ENCODE data around the gene C2CD2. TPM values are rescaled to one million over a fixed set of nuclear protein-coding genes. Genes with fewer than 3 reads are reported as not detected.

C2CD2 gene
- total and polyA plus RNA-seq, 2 experiments from 2014 or later, result 4.5 to 16.2 TPM

GRCh38 chr21:41913230-41913629 is 40.6 kb downstream of the C2CD2 start (continued):
- TF ChIP-seq ZNF462 (CRISPR knock-in tag; IDR thresholded peaks at IDR 0.05) (no peak), EZH2phosphoT487 (IDR thresholded peaks at IDR 0.05; ENCODE audit: unreplicated experiment) (no peak), ZNF331 (CRISPR knock-in tag; IDR thresholded peaks at IDR 0.05; ENCODE audit: low read depth) (no peak), NANOG (IDR thresholded peaks at IDR 0.05; ENCODE audit: borderline replicate concordance) (no peak)
- TF ChIP-seq, protein P1, sequence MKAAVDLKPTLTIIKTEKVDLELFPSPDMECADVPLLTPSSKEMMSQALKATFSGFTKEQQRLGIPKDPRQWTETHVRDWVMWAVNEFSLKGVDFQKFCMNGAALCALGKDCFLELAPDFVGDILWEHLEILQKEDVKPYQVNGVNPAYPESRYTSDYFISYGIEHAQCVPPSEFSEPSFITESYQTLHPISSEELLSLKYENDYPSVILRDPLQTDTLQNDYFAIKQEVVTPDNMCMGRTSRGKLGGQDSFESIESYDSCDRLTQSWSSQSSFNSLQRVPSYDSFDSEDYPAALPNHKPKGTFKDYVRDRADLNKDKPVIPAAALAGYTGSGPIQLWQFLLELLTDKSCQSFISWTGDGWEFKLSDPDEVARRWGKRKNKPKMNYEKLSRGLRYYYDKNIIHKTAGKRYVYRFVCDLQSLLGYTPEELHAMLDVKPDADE (IDR thresholded peaks at IDR 0.05), result no peak
- TF ChIP-seq, protein P2, sequence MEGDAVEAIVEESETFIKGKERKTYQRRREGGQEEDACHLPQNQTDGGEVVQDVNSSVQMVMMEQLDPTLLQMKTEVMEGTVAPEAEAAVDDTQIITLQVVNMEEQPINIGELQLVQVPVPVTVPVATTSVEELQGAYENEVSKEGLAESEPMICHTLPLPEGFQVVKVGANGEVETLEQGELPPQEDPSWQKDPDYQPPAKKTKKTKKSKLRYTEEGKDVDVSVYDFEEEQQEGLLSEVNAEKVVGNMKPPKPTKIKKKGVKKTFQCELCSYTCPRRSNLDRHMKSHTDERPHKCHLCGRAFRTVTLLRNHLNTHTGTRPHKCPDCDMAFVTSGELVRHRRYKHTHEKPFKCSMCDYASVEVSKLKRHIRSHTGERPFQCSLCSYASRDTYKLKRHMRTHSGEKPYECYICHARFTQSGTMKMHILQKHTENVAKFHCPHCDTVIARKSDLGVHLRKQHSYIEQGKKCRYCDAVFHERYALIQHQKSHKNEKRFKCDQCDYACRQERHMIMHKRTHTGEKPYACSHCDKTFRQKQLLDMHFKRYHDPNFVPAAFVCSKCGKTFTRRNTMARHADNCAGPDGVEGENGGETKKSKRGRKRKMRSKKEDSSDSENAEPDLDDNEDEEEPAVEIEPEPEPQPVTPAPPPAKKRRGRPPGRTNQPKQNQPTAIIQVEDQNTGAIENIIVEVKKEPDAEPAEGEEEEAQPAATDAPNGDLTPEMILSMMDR (conservative IDR thresholded peaks at IDR 0.05; ENCODE audit: low read depth in 2 of 2), result no peak

DNA sequence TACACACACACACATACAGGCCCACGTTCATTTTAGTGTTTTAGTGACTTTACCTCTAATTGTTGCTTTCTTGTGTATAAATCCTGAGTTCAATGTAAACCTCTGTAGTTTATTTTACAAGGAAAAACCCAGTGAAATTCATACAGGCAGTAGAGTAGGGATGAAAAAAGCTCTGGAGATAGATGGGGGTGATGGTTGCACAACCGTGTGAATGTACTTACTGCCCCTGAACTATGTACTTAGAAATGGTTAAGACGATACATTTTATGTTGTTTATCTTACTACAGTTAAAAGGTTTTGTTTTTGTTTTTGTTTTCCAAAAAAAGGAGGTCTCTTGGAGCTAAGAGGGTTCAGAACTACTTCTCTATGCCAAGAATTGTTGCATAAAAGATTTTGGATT is 45.0 kb downstream of the C2CD2 start:
- Mint-ChIP-seq H3K36me3 (ENCODE audit: low read depth) (peaks cover 11% of the 10 kb centered on the region; the same call in 2 of the 3 replicates), H3K4me3 (no peak overlapping the region), H3K27me3 (ENCODE audit: insufficient read depth, low read depth, poor library complexity) (peaks cover 3% of the 10 kb centered on the region)
- no peak for TF ChIP-seq EZH2phosphoT487 (IDR thresholded peaks at IDR 0.05; ENCODE audit: unreplicated experiment)
- TF ChIP-seq, protein P1 (IDR thresholded peaks at IDR 0.05), result no peak

More for the DNA sequence above, 45.0 kb downstream of the C2CD2 start:
- H3K4me1 Mint-ChIP-seq, result peaks cover 10% of the 10 kb centered on the region; the same call in 2 of the 3 replicates
- no peaks in the 10 kb centered on the region for H4K20me1 ChIP-seq (replicated peaks; ENCODE audit: insufficient read depth)
- H2AFZ ChIP-seq, result no peak overlapping the region
- H3K4me1 ChIP-seq (ENCODE audit: insufficient read depth), result no peaks in the 10 kb centered on the region
- no peak overlapping the region for H3K27ac Mint-ChIP-seq
- no peaks in the 10 kb centered on the region for H3F3A ChIP-seq (replicated peaks; ENCODE audit: low read depth)
- H3K9me3 Mint-ChIP-seq, result no peaks in the 10 kb centered on the region
- ATAC-seq (no peak), DNase-seq (ENCODE audit: low spot score) (no peak)
- no peak overlapping the region for H3K4me3 ChIP-seq
- no peaks in the 10 kb centered on the region for H3K27me3 ChIP-seq (ENCODE audit: insufficient read depth)
- H3K4me2 ChIP-seq, result no peak overlapping the region
- no peak overlapping the region for H3K27ac ChIP-seq (ENCODE audit: low read depth)
- no peaks in the 10 kb centered on the region for H3K79me2 ChIP-seq (replicated peaks; ENCODE audit: insufficient read depth)
- no peaks in the 10 kb centered on the region for H3K9me2 ChIP-seq (ENCODE audit: insufficient read depth)
- no peaks in the 10 kb centered on the region for H3K36me3 ChIP-seq (ENCODE audit: insufficient read depth)
